ENCODE measurements around the gene RHD. TPM values are rescaled to one million over a fixed set of nuclear protein-coding genes. Genes with fewer than 3 reads are reported as not detected.
"Not testable (repeated sequence)": the region's sequence is repeated elsewhere in the genome, so short reads cannot be mapped to it uniquely, and the experiment has no call there.

The RHD gene
- total RNA-seq, 1 experiment from 2014 or later: not detected

DNA sequence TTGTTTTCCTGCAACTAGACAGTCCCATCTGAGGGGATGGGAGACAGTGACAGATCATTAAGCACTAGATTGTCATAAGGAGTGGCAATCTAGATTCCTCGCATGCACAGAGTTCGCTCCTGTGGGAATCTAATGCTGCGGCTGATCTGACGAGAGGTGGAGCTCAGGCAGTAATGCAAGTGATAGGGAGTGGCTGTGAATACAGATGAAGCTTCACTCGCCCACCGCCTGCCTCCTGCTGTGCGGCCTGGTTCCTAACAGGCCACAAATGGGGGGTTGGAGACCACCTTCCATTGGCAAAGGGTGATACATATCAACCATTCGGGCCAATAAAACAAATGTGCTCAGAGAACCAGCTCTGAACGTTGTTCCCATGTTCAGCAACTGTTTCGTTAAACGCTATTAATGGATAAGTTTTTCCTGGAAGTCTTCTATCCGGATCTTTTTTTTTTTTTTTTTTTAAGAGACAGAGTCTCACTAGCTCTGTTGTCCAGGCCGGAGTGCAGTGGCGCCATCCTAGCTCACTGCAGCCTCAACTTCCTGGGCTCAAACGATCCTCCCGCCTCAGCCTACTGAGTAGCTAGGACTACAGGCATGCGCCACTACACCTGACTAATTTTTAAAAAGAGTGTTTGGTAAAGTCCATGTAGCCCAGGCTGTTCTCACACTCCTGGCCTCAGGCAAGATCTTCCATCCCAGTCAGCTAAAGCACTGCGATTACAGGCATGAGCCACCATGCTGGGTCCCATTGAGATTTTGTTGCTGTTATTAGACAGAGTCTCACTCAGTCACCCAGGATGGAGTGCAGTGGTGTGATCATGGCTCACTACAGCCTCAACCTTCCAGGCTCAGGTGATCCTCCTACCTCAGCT lies 16.4 kb upstream of the RHD start:
- intact Hi-C loops (cut with micrococcal nuclease; ENCODE audit: unreplicated experiment): no loop called here
- no peaks in the 10 kb centered on the region for H3K27me3 Mint-ChIP-seq (ENCODE audit: insufficient read depth, unreplicated experiment)
- Histone ChIP-seq H3K4me3 (ENCODE audit: low read depth, low read length) (no peak overlapping the region), H3K27me3 (replicated peaks; ENCODE audit: control insufficient read depth, insufficient read depth, low read length) (no peaks in the 10 kb centered on the region), H3K4me1 (peaks cover 4% of the 10 kb centered on the region; the same call in 1 of the 2 replicates), H3K36me3 (ENCODE audit: control insufficient read depth, insufficient read depth, low read length) (no peaks in the 10 kb centered on the region), H3K9me3 (no peaks in the 10 kb centered on the region)
- ChIA-PET CTCF (interaction anchor here (0.7 kb wide), 1 partner anchor 544 kb away, joined by 4 read pairs; no protein-coding TSS in a partner anchor), POLR2A (interaction anchor here (0.7 kb wide), 1 partner anchor 9 kb away, joined by 3 read pairs; the partner anchor contains the start of gene RSRP1)
- H3K4me1 Mint-ChIP-seq (ENCODE audit: low read depth, unreplicated experiment): no peaks in the 10 kb centered on the region
- TF ChIP-seq, protein P1, sequence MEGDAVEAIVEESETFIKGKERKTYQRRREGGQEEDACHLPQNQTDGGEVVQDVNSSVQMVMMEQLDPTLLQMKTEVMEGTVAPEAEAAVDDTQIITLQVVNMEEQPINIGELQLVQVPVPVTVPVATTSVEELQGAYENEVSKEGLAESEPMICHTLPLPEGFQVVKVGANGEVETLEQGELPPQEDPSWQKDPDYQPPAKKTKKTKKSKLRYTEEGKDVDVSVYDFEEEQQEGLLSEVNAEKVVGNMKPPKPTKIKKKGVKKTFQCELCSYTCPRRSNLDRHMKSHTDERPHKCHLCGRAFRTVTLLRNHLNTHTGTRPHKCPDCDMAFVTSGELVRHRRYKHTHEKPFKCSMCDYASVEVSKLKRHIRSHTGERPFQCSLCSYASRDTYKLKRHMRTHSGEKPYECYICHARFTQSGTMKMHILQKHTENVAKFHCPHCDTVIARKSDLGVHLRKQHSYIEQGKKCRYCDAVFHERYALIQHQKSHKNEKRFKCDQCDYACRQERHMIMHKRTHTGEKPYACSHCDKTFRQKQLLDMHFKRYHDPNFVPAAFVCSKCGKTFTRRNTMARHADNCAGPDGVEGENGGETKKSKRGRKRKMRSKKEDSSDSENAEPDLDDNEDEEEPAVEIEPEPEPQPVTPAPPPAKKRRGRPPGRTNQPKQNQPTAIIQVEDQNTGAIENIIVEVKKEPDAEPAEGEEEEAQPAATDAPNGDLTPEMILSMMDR (IDR thresholded peaks at IDR 0.05; ENCODE audit: insufficient read depth in 1 of 2, low read depth in 1 of 2, low read length in 1 of 2, severe bottlenecking in 1 of 2, unreplicated experiment in 1 of 2): no peak
- BruUV-seq (replicated peaks): no TSS peak
- no peaks in the 10 kb centered on the region for H3K9me3 Mint-ChIP-seq (ENCODE audit: unreplicated experiment)
- no peak overlapping the region for H3K4me3 Mint-ChIP-seq (ENCODE audit: unreplicated experiment)
- no peak for DNase-seq
- no peaks in the 10 kb centered on the region for H3K36me3 Mint-ChIP-seq (ENCODE audit: insufficient read depth, unreplicated experiment)
- no peak overlapping the region for H3K27ac Mint-ChIP-seq (ENCODE audit: unreplicated experiment)

GRCh38 chr1:25256578-25256965 lies 15.7 kb upstream of the RHD start:
- BruUV-seq (replicated peaks): no TSS peak
- Histone ChIP-seq H3K36me3 (ENCODE audit: control insufficient read depth, insufficient read depth, low read length) (no peaks in the 10 kb centered on the region), H3K9me3 (no peaks in the 10 kb centered on the region), H3K27me3 (replicated peaks; ENCODE audit: control insufficient read depth, insufficient read depth, low read length) (no peaks in the 10 kb centered on the region), H3K4me3 (ENCODE audit: low read depth, low read length) (no peak overlapping the region), H3K4me1 (peaks cover 4% of the 10 kb centered on the region; the same call in 1 of the 2 replicates)
- Mint-ChIP-seq H3K36me3 (ENCODE audit: insufficient read depth, unreplicated experiment) (no peaks in the 10 kb centered on the region), H3K9me3 (ENCODE audit: unreplicated experiment) (no peaks in the 10 kb centered on the region), H3K4me1 (ENCODE audit: low read depth, unreplicated experiment) (no peaks in the 10 kb centered on the region), H3K4me3 (ENCODE audit: unreplicated experiment) (no peak overlapping the region), H3K27me3 (ENCODE audit: insufficient read depth, unreplicated experiment) (no peaks in the 10 kb centered on the region), H3K27ac (ENCODE audit: unreplicated experiment) (no peak overlapping the region)
- no peak for DNase-seq
- intact Hi-C loops (cut with micrococcal nuclease; ENCODE audit: unreplicated experiment): no loop called here
- ChIA-PET CTCF (no interaction called here), POLR2A (no interaction called here)
- TF ChIP-seq, protein P1 (IDR thresholded peaks at IDR 0.05; ENCODE audit: insufficient read depth in 1 of 2, low read depth in 1 of 2, low read length in 1 of 2, severe bottlenecking in 1 of 2, unreplicated experiment in 1 of 2): no peak

- Histone ChIP-seq H3K27me3 (replicated peaks; ENCODE audit: control insufficient read depth, insufficient read depth, low read length) (no peaks in the 10 kb centered on the region), H3K9me3 (no peaks in the 10 kb centered on the region), H3K4me1 (peaks cover 4% of the 10 kb centered on the region; the same call in 1 of the 2 replicates), H3K36me3 (ENCODE audit: control insufficient read depth, insufficient read depth, low read length) (no peaks in the 10 kb centered on the region), H3K4me3 (ENCODE audit: low read depth, low read length) (no peak overlapping the region)
- TF ChIP-seq, protein P1 (IDR thresholded peaks at IDR 0.05; ENCODE audit: insufficient read depth in 1 of 2, low read depth in 1 of 2, low read length in 1 of 2, severe bottlenecking in 1 of 2, unreplicated experiment in 1 of 2): no peak
- DNase-seq: no peak
- Mint-ChIP-seq H3K27ac (ENCODE audit: unreplicated experiment) (no peak overlapping the region), H3K4me1 (ENCODE audit: low read depth, unreplicated experiment) (no peaks in the 10 kb centered on the region), H3K4me3 (ENCODE audit: unreplicated experiment) (no peak overlapping the region), H3K27me3 (ENCODE audit: insufficient read depth, unreplicated experiment) (no peaks in the 10 kb centered on the region), H3K9me3 (ENCODE audit: unreplicated experiment) (no peaks in the 10 kb centered on the region), H3K36me3 (ENCODE audit: insufficient read depth, unreplicated experiment) (no peaks in the 10 kb centered on the region)
- CTCF ChIA-PET: interaction anchor here (0.6 kb wide), 1 partner anchor 140 kb away, joined by 3 read pairs; no protein-coding TSS in a partner anchor
- POLR2A ChIA-PET: no interaction called here
- intact Hi-C loops (cut with micrococcal nuclease; ENCODE audit: unreplicated experiment): no loop called here
- BruUV-seq (replicated peaks): no TSS peak
Observed at GRCh38 chr1:25257196-25257595, 15.1 kb upstream of the RHD start.

DNA sequence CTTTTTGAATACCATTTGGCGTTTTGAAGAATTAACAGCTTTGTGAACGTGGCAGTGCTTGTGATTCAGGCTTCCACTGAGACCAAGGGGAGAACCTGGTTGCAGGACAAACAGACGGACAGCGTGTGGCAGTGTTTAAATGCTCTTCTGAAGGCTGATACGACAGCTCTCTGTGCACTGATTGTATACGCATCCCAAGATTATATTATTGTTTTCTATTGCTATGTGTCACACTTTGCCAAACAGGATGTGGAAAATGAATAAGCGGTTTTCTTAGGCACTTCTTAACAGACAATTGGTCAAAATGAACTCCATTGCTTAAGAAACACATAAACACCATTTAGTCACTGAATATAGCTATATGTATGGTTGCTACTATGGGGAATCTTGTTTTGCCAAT lies 12.5 kb upstream of the RHD start:
- intact Hi-C loops (cut with micrococcal nuclease; ENCODE audit: unreplicated experiment); H3K27me3 Mint-ChIP-seq (ENCODE audit: insufficient read depth, unreplicated experiment); H3K9me3 ChIP-seq; DNase-seq; H3K4me3 Mint-ChIP-seq (ENCODE audit: unreplicated experiment); H3K36me3 Mint-ChIP-seq (ENCODE audit: insufficient read depth, unreplicated experiment); H3K4me1 Mint-ChIP-seq (ENCODE audit: low read depth, unreplicated experiment); H3K4me3 ChIP-seq (ENCODE audit: low read depth, low read length); H3K9me3 Mint-ChIP-seq (ENCODE audit: unreplicated experiment); CTCF ChIA-PET; H3K36me3 ChIP-seq (ENCODE audit: control insufficient read depth, insufficient read depth, low read length); H3K27ac Mint-ChIP-seq (ENCODE audit: unreplicated experiment); POLR2A ChIA-PET; H3K27me3 ChIP-seq (replicated peaks; ENCODE audit: control insufficient read depth, insufficient read depth, low read length); BruUV-seq (replicated peaks); H3K4me1 ChIP-seq: not testable (repeated sequence)

DNA sequence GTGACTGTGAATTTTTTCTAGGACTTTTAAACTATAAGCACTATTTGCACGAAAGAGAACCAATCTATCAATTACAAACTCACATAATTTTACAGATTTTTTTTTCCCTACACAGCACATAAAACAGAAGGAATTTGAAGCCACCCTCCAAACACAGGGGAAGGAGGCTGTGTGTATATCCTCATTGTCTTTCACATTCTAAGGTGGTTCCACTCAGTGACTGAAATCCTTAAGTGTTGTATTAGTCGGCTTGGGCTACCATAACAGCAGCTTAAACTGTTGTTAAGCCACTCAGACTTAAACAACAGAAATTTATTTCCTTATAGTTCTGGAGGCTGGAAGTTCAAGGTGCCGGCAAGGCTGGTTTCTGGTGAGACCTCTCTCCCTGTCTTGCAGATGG lies 12.0 kb upstream of the RHD start:
- POLR2A ChIA-PET; H3K9me3 Mint-ChIP-seq (ENCODE audit: unreplicated experiment); H3K4me3 ChIP-seq (ENCODE audit: low read depth, low read length); DNase-seq; H3K36me3 ChIP-seq (ENCODE audit: control insufficient read depth, insufficient read depth, low read length); CTCF ChIA-PET; H3K27me3 ChIP-seq (replicated peaks; ENCODE audit: control insufficient read depth, insufficient read depth, low read length); H3K27me3 Mint-ChIP-seq (ENCODE audit: insufficient read depth, unreplicated experiment); H3K4me1 Mint-ChIP-seq (ENCODE audit: low read depth, unreplicated experiment); H3K4me1 ChIP-seq; H3K27ac Mint-ChIP-seq (ENCODE audit: unreplicated experiment); intact Hi-C loops (cut with micrococcal nuclease; ENCODE audit: unreplicated experiment); H3K9me3 ChIP-seq; H3K36me3 Mint-ChIP-seq (ENCODE audit: insufficient read depth, unreplicated experiment); BruUV-seq (replicated peaks); H3K4me3 Mint-ChIP-seq (ENCODE audit: unreplicated experiment): not testable (repeated sequence)

Measured in Caco-2 (cell line).